HEK293T (cell line): ENCODE results near the gene JUNB.

Experiments used
- CTCF ChIA-PET: fragments of 350-600 bp; formaldehyde crosslinking; extraction: SDS; loops from one replicate; lab custom pipeline; 2021; ENCODE audit warnings: antibody characterized with exemption, inconsistent platforms; lab: Yijun Ruan, JAX
- POLR2A ChIA-PET: fragments of 350-600 bp; formaldehyde crosslinking; extraction: SDS; loops from one replicate; lab custom pipeline; 2020; ENCODE audit warnings: antibody characterized with exemption, inconsistent platforms; lab: Yijun Ruan, JAX
- DNase-seq: peaks from one replicate; pipeline ENCODE4 v3.0.0; 2012; ENCODE audit warnings: mixed read lengths; ENCODE audit errors: extremely low spot score
- ARNT ChIP-seq: fragments of 450-650 bp; IDR thresholded peaks from 2 replicates; pipeline ENCODE4 v1.6.1; 2017; ENCODE audit warnings: mild to moderate bottlenecking
- BHLHE40 ChIP-seq: fragments of 450-650 bp; IDR thresholded peaks from 2 replicates; pipeline ENCODE4 v1.6.1; 2016; ENCODE audit warnings: mild to moderate bottlenecking, moderate library complexity, borderline replicate concordance
- CTBP1 ChIP-seq: fragments of 450-650 bp; IDR thresholded peaks from 2 replicates; pipeline ENCODE4 v1.6.1; 2016; ENCODE audit warnings: borderline replicate concordance
- ELF4 ChIP-seq: fragments of 450-650 bp; IDR thresholded peaks from 2 replicates; pipeline ENCODE4 v1.6.1; 2017; ENCODE audit warnings: antibody characterized with exemption
- FOXA1 ChIP-seq: fragments of 450-650 bp; IDR thresholded peaks from 2 replicates; pipeline ENCODE4 v1.6.1; 2016; ENCODE audit warnings: mild to moderate bottlenecking
- FOXK2 ChIP-seq: fragments of 450-650 bp; IDR thresholded peaks from 2 replicates; pipeline ENCODE4 v1.6.1; 2016; ENCODE audit warnings: mild to moderate bottlenecking
- FOXM1 ChIP-seq: fragments of 450-650 bp; IDR thresholded peaks from 2 replicates; pipeline ENCODE4 v1.6.1; 2017; ENCODE audit warnings: mild to moderate bottlenecking, borderline replicate concordance
- HDGF ChIP-seq: fragments of 450-650 bp; IDR thresholded peaks from 2 replicates; pipeline ENCODE4 v1.6.1; 2017; ENCODE audit warnings: antibody characterized with exemption, borderline replicate concordance
- L3MBTL2 ChIP-seq: fragments of 450-650 bp; conservative IDR thresholded peaks from 2 replicates; pipeline ENCODE4 v1.6.1; 2016; ENCODE audit warnings: mild to moderate bottlenecking
- LEF1 ChIP-seq: fragments of 450-650 bp; IDR thresholded peaks from 2 replicates; pipeline ENCODE4 v1.6.1; 2017; ENCODE audit warnings: mild to moderate bottlenecking, borderline replicate concordance
- NFRKB ChIP-seq: fragments of 450-650 bp; IDR thresholded peaks from 2 replicates; pipeline ENCODE4 v1.6.1; 2016; ENCODE audit warnings: mild to moderate bottlenecking, moderate library complexity
- PKNOX1 ChIP-seq: fragments of 450-650 bp; IDR thresholded peaks from 2 replicates; pipeline ENCODE4 v1.6.1; 2016
- SP1 ChIP-seq: fragments of 450-650 bp; IDR thresholded peaks from 2 replicates; pipeline ENCODE4 v1.6.1; 2017
- SUZ12 ChIP-seq: fragments of 450-650 bp; IDR thresholded peaks from 2 replicates; pipeline ENCODE4 v1.6.1; 2016; ENCODE audit warnings: mild to moderate bottlenecking
- TARDBP ChIP-seq: fragments of 450-650 bp; IDR thresholded peaks from 2 replicates; pipeline ENCODE4 v1.6.1; 2016
- ZNF384 ChIP-seq: fragments of 450-650 bp; IDR thresholded peaks from 2 replicates; pipeline ENCODE4 v1.6.1; 2016

The JUNB gene

GRCh38 chr19:12790628-12791344, 500 bp upstream of the JUNB start:
- ChIA-PET POLR2A (interaction anchor here (1.2 to 3.6 kb wide), 8 partner anchors 8 to 57 kb away, joined by 5 to 55 read pairs (median 11); partner anchors contain the start of genes GET3, RNASEH2A, THSD8 and TRIR), CTCF (interaction anchor here (0.7 to 3.3 kb wide), 4 partner anchors 13 to 303 kb away, joined by 3 to 23 read pairs (median 11); no protein-coding TSS in a partner anchor)
- TF ChIP-seq FOXA1 (no peak), SUZ12 (no peak), LEF1 (no peak), BHLHE40 (no peak), TARDBP (no peak), NFRKB (no peak), ARNT (no peak), PKNOX1 (no peak), HDGF (no peak), ZNF384 (no peak), CTBP1 (no peak), SP1 (no peak), ELF4 (no peak), FOXK2 (no peak), FOXM1 (no peak), L3MBTL2 (no peak)
- DNase-seq, result no peak

GRCh38 chr19:12792051-12792852, 966 bp downstream of the JUNB start:
- TF ChIP-seq FOXA1 (no peak), L3MBTL2 (peak; percentile 64; the same call in 1 of the 2 replicates)
- POLR2A ChIA-PET, result interaction anchor here (0.6 to 3.6 kb wide), 20 partner anchors 9 to 111 kb away, joined by 3 to 55 read pairs (median 4); partner anchors contain the start of genes DHPS, DNASE2, GET3 and RNASEH2A
- no peak for DNase-seq
- CTCF ChIA-PET, result interaction anchor here (0.7 to 3.3 kb wide), 6 partner anchors 9 to 228 kb away, joined by 3 to 23 read pairs (median 11); no protein-coding TSS in a partner anchor

- no peak for DNase-seq
- POLR2A ChIA-PET, result interaction anchor here (0.6 to 3.6 kb wide), 11 partner anchors 10 to 112 kb away, joined by 3 to 55 read pairs (median 7); partner anchors contain the start of genes DHPS, GET3 and RNASEH2A
- TF ChIP-seq SP1, result no peak
- no peak for TF ChIP-seq FOXM1
- no peak for TF ChIP-seq FOXA1
- no peak for TF ChIP-seq ELF4
- no peak for TF ChIP-seq NFRKB
- no peak for TF ChIP-seq SUZ12
- no peak for TF ChIP-seq ARNT
- TF ChIP-seq FOXK2, result no peak
- no peak for TF ChIP-seq PKNOX1
- TF ChIP-seq ZNF384, result no peak
- TF ChIP-seq LEF1, result no peak
- no peak for TF ChIP-seq CTBP1
- no peak; the same call in none of the 2 replicates for TF ChIP-seq L3MBTL2
- TF ChIP-seq BHLHE40, result no peak
- CTCF ChIA-PET, result interaction anchor here (0.6 to 3.3 kb wide), 7 partner anchors 15 to 35 kb away, joined by 3 to 23 read pairs (median 7); no protein-coding TSS in a partner anchor
Observed at GRCh38 chr19:12792853-12793289, 1.6 kb downstream of the JUNB start.

GRCh38 chr19:12793290-12794195, 2.3 kb downstream of the JUNB start:
- no peak for TF ChIP-seq PKNOX1
- peak; percentile 98 for TF ChIP-seq ZNF384
- peak; percentile 74 for TF ChIP-seq L3MBTL2
- ChIA-PET CTCF (interaction anchor here (0.6 to 3.3 kb wide), 7 partner anchors 16 to 36 kb away, joined by 3 to 23 read pairs (median 7); no protein-coding TSS in a partner anchor), POLR2A (interaction anchor here (0.7 to 3.6 kb wide), 10 partner anchors 11 to 112 kb away, joined by 3 to 55 read pairs (median 8); partner anchors contain the start of genes DHPS, GET3 and RNASEH2A)
- peak; percentile 95 for DNase-seq
